Panc1 (cell line): ENCODE data around the gene PRRX2.

Experiments used
- CTCF ChIP-seq: fragments of 450-650 bp; IDR thresholded peaks from 2 replicates; pipeline ENCODE4 v1.5.1; 2017; ENCODE audit warnings: mild to moderate bottlenecking
- POLR2AphosphoS5 ChIP-seq: IDR thresholded peaks from 2 replicates; pipeline ENCODE4 v1.6.1; 2012; ENCODE audit warnings: mild to moderate bottlenecking, low read depth, low read length, moderate library complexity
- REST ChIP-seq, 2 experiments: IDR thresholded peaks; 2 replicates each; pipeline ENCODE4 v1.6.1; 2011 to 2012; ENCODE audit warnings: low read depth in 2 of 2, control low read depth in 1 of 2, low read length in 1 of 2, mild to moderate bottlenecking in 1 of 2, moderate library complexity in 1 of 2; ENCODE audit not compliant: insufficient read depth in 1 of 2
- SIN3A ChIP-seq: IDR thresholded peaks from 2 replicates; pipeline ENCODE4 v1.6.1; 2012; ENCODE audit warnings: low read depth, mild to moderate bottlenecking, low read length, moderate library complexity, borderline replicate concordance; ENCODE audit not compliant: insufficient read depth
- TCF7L2 ChIP-seq: IDR thresholded peaks from 2 replicates; pipeline ENCODE4 v1.6.1; 2011; ENCODE audit warnings: mild to moderate bottlenecking, low read depth, low read length, inconsistent platforms

- no peak for TF ChIP-seq CTCF
- TF ChIP-seq POLR2AphosphoS5: no peak
- TF ChIP-seq REST (IDR thresholded peaks at IDR 0.05; ENCODE audit: insufficient read depth in 1 of 2, low read depth in 2 of 2, low read length in 1 of 2): no peak
- TF ChIP-seq TCF7L2: no peak
- TF ChIP-seq SIN3A: no peak
Measured at GRCh38 chr9:129724456-129725190, 59.2 kb downstream of the PRRX2 start.
